ENCODE measurements around the gene CFAP43.

CFAP43 gene

DNA sequence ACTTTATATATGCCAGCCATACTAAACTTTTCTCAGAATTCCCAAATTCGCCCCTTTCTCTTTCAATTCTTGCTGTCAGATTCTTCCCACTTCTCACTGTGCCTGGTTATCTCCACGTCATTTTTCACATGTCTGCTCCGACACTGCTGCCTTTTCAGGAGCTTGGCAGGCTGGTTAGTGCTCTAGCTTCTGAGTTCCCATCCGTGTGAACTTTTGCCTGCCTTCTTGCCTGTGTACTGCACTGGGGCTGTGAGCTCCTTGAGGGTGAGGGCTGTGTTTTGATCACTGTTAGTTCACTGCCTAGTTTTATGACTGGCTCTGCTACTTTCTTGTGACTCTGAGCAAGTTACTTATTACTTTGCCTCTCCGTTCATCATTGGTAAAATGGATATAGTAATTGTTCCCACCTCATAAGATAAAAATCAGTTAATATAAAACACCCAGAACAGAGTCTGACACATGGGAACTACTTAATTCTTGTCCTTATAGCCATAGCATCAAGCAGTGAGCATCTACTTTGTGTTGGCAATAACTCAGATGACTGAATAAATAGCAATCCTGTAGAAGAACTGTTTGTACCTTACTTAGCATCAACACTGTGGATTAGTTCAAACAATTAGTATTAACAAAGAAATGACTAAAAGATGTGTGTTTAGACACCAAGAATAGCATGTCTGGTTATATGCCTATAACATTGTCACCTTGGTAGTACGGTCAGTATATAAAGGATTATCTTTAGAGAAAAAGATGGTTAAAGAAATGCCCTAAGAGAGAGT is 28.0 kb upstream of the CFAP43 start:
- TF ChIP-seq SNAI2 (CRISPR knock-in tag; IDR thresholded peaks at IDR 0.05) (no peak), CSRNP3 (CRISPR knock-in tag; IDR thresholded peaks at IDR 0.05) (no peak), ZFP3 (CRISPR knock-in tag; IDR thresholded peaks at IDR 0.05) (no peak), ESRRG (CRISPR knock-in tag; IDR thresholded peaks at IDR 0.05) (no peak), RARB (CRISPR knock-in tag; IDR thresholded peaks at IDR 0.05) (no peak), POU6F1 (CRISPR knock-in tag; IDR thresholded peaks at IDR 0.05; ENCODE audit: borderline replicate concordance, low read depth) (no peak), BACH2 (CRISPR knock-in tag; IDR thresholded peaks at IDR 0.05; ENCODE audit: borderline replicate concordance) (no peak), ARNTL (CRISPR knock-in tag; IDR thresholded peaks at IDR 0.05; ENCODE audit: borderline replicate concordance, low read depth) (no peak), ZFP30 (CRISPR knock-in tag; IDR thresholded peaks at IDR 0.05) (no peak), ZC3H10 (CRISPR knock-in tag; IDR thresholded peaks at IDR 0.05) (no peak), TCF4 (CRISPR knock-in tag; IDR thresholded peaks at IDR 0.05; ENCODE audit: borderline replicate concordance) (no peak), CREB5 (CRISPR knock-in tag; IDR thresholded peaks at IDR 0.05; ENCODE audit: low read depth) (no peak), ZNF8 (CRISPR knock-in tag; IDR thresholded peaks at IDR 0.05) (no peak), TOX (CRISPR knock-in tag; IDR thresholded peaks at IDR 0.05; ENCODE audit: borderline replicate concordance) (no peak), GLIS3 (CRISPR knock-in tag; IDR thresholded peaks at IDR 0.05) (no peak), ZNF565 (CRISPR knock-in tag; conservative IDR thresholded peaks at IDR 0.05; ENCODE audit: low read depth) (no peak), CSDC2 (CRISPR knock-in tag; IDR thresholded peaks at IDR 0.05) (no peak)
- TF ChIP-seq, protein P1, sequence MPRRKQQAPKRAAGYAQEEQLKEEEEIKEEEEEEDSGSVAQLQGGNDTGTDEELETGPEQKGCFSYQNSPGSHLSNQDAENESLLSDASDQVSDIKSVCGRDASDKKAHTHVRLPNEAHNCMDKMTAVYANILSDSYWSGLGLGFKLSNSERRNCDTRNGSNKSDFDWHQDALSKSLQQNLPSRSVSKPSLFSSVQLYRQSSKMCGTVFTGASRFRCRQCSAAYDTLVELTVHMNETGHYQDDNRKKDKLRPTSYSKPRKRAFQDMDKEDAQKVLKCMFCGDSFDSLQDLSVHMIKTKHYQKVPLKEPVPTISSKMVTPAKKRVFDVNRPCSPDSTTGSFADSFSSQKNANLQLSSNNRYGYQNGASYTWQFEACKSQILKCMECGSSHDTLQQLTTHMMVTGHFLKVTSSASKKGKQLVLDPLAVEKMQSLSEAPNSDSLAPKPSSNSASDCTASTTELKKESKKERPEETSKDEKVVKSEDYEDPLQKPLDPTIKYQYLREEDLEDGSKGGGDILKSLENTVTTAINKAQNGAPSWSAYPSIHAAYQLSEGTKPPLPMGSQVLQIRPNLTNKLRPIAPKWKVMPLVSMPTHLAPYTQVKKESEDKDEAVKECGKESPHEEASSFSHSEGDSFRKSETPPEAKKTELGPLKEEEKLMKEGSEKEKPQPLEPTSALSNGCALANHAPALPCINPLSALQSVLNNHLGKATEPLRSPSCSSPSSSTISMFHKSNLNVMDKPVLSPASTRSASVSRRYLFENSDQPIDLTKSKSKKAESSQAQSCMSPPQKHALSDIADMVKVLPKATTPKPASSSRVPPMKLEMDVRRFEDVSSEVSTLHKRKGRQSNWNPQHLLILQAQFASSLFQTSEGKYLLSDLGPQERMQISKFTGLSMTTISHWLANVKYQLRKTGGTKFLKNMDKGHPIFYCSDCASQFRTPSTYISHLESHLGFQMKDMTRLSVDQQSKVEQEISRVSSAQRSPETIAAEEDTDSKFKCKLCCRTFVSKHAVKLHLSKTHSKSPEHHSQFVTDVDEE (CRISPR knock-in tag; IDR thresholded peaks at IDR 0.05): no peak
- ATAC-seq: peak; percentile 42

GRCh38 chr10:104259456-104259855 is 27.3 kb upstream of the CFAP43 start:
- no peak for ATAC-seq
- no peak for TF ChIP-seq ESRRG (CRISPR knock-in tag; IDR thresholded peaks at IDR 0.05)
- TF ChIP-seq TCF4 (CRISPR knock-in tag; IDR thresholded peaks at IDR 0.05; ENCODE audit: borderline replicate concordance): no peak
- no peak for TF ChIP-seq ZFP30 (CRISPR knock-in tag; IDR thresholded peaks at IDR 0.05)
- no peak for TF ChIP-seq ZFP3 (CRISPR knock-in tag; IDR thresholded peaks at IDR 0.05)
- no peak for TF ChIP-seq ZNF8 (CRISPR knock-in tag; IDR thresholded peaks at IDR 0.05)
- TF ChIP-seq TOX (CRISPR knock-in tag; IDR thresholded peaks at IDR 0.05; ENCODE audit: borderline replicate concordance): no peak
- no peak for TF ChIP-seq ISL1 (CRISPR knock-in tag; IDR thresholded peaks at IDR 0.05)
- no peak for TF ChIP-seq SNAI2 (CRISPR knock-in tag; IDR thresholded peaks at IDR 0.05)
- TF ChIP-seq CSDC2 (CRISPR knock-in tag; IDR thresholded peaks at IDR 0.05): no peak
- no peak for TF ChIP-seq GLIS3 (CRISPR knock-in tag; IDR thresholded peaks at IDR 0.05)
- TF ChIP-seq ARNTL (CRISPR knock-in tag; IDR thresholded peaks at IDR 0.05; ENCODE audit: borderline replicate concordance, low read depth): no peak
- TF ChIP-seq ZNF70 (CRISPR knock-in tag; IDR thresholded peaks at IDR 0.05): no peak
- TF ChIP-seq ZNF565 (CRISPR knock-in tag; conservative IDR thresholded peaks at IDR 0.05; ENCODE audit: low read depth): no peak

DNA sequence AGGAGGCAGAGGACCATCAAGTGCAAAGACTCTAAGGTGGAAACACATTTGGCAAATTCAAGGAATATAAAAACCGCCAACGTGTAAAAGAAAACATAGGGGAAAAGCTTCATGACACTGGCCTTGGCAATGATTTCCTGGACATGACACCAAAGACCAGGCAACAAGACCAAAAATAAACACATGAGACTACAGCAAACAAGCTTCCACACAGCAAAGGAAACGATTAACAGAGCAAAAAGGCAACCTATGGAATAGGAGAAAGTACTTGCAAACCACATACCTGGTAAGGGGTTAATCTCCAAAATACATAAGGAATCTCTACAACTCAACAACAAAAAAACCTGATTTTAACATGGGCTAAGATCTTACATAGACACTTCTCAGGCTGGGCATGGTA is 26.0 kb upstream of the CFAP43 start:
- no peak for ATAC-seq
- no peak for TF ChIP-seq OSR1 (CRISPR knock-in tag; IDR thresholded peaks at IDR 0.05)
- no peak for TF ChIP-seq ISL1 (CRISPR knock-in tag; IDR thresholded peaks at IDR 0.05)
- no peak for TF ChIP-seq PPARA (CRISPR knock-in tag; IDR thresholded peaks at IDR 0.05; ENCODE audit: borderline replicate concordance)
- TF ChIP-seq TCF4 (CRISPR knock-in tag; IDR thresholded peaks at IDR 0.05; ENCODE audit: borderline replicate concordance): no peak
- TF ChIP-seq PATZ1 (CRISPR knock-in tag; IDR thresholded peaks at IDR 0.05; ENCODE audit: borderline replicate concordance): no peak
- no peak for TF ChIP-seq POU6F1 (CRISPR knock-in tag; IDR thresholded peaks at IDR 0.05; ENCODE audit: borderline replicate concordance, low read depth)
- TF ChIP-seq TOX (CRISPR knock-in tag; IDR thresholded peaks at IDR 0.05; ENCODE audit: borderline replicate concordance): no peak
- no peak for TF ChIP-seq ZNF70 (CRISPR knock-in tag; IDR thresholded peaks at IDR 0.05)
- TF ChIP-seq ESRRG (CRISPR knock-in tag; IDR thresholded peaks at IDR 0.05): no peak
- no peak for TF ChIP-seq ZFP3 (CRISPR knock-in tag; IDR thresholded peaks at IDR 0.05)
